WTC11 (cell line): ENCODE measurements around the gene TCEA2. TPM values are rescaled to one million over a fixed set of nuclear protein-coding genes. Genes with fewer than 3 reads are reported as not detected.
"Not testable (repeated sequence)": the region's sequence is repeated elsewhere in the genome, so short reads cannot be mapped to it uniquely, and the experiment has no call there.

Experiments used
- ATAC-seq: fragments of 200-7000 bp; cut with Tn5 transposase; 2 replicates; pipeline ENCODE4 v1.10.0; 2021; ENCODE audit warnings: mild to moderate bottlenecking, moderate library complexity
- CTCF ChIA-PET: fragments of 300-600 bp; sonication (Branson Sonifier 250); formaldehyde crosslinking; loops from one replicate; lab custom pipeline; 2021; ENCODE audit warnings: antibody characterized with exemption; lab: Charles Lee
- POLR2A ChIA-PET: fragments of 350-600 bp; sonication (Branson Sonifier 250); formaldehyde crosslinking; loops from one replicate; lab custom pipeline; 2021; ENCODE audit warnings: antibody characterized with exemption; lab: Charles Lee
- DNase-seq: peaks from one replicate; pipeline ENCODE4 v3.0.0; 2021; ENCODE audit warnings: low spot score
- H3K27ac Mint-ChIP-seq: 2 replicates; pipeline ENCODE4 v1.8.0; 2021; ENCODE audit warnings: mixed read lengths
- H3K27me3 Mint-ChIP-seq: 2 replicates; pipeline ENCODE4 v1.8.0; 2021; ENCODE audit warnings: low read depth, mild to moderate bottlenecking, moderate library complexity, mixed read lengths
- H3K36me3 Mint-ChIP-seq: 2 replicates; pipeline ENCODE4 v1.8.0; 2021; ENCODE audit warnings: mixed read lengths
- H3K4me1 Mint-ChIP-seq: 2 replicates; pipeline ENCODE4 v1.8.0; 2022; ENCODE audit warnings: mixed read lengths
- H3K4me3 Mint-ChIP-seq: 2 replicates; pipeline ENCODE4 v1.8.0; 2021; ENCODE audit warnings: mild to moderate bottlenecking, moderate library complexity, mixed read lengths
- H3K9me3 Mint-ChIP-seq: 2 replicates; pipeline ENCODE4 v1.8.0; 2021; ENCODE audit warnings: mixed read lengths
- CTCF ChIP-seq: fragments of 200-600 bp; IDR thresholded peaks from 2 replicates; pipeline ENCODE4 v1.8.0; 2022; ENCODE audit warnings: antibody characterized with exemption
- EMX1 ChIP-seq: fragments of 250-450 bp; sonication (Bioruptor Pico); IDR thresholded peaks from 2 replicates; pipeline ENCODE4 v1.8.0; 2021; ENCODE audit warnings: mild to moderate bottlenecking
- OVOL2 ChIP-seq: fragments of 250-450 bp; sonication (Bioruptor Pico); IDR thresholded peaks from 2 replicates; pipeline ENCODE4 v1.9.0; 2021; ENCODE audit warnings: mild to moderate bottlenecking, borderline replicate concordance
- PRDM15 ChIP-seq: sonication (generic); formaldehyde crosslinking; IDR thresholded peaks from 2 replicates; pipeline ENCODE4 v1.8.0; 2022; ENCODE audit warnings: missing genetic modification reagents
- STAT6 ChIP-seq: sonication (generic); formaldehyde crosslinking; conservative IDR thresholded peaks from 2 replicates; pipeline ENCODE4 v1.8.1; 2023; ENCODE audit warnings: mild to moderate bottlenecking, low read depth, missing genetic modification reagents, moderate library complexity
- ZNF263 ChIP-seq: sonication (generic); formaldehyde crosslinking; IDR thresholded peaks from 2 replicates; pipeline ENCODE4 v1.8.1; 2022; ENCODE audit warnings: low read depth, mild to moderate bottlenecking, moderate library complexity, missing genetic modification reagents
- ZNF671 ChIP-seq: fragments of 250-450 bp; sonication (Bioruptor Pico); IDR thresholded peaks from 2 replicates; pipeline ENCODE4 v1.8.0; 2021; ENCODE audit warnings: mild to moderate bottlenecking
- total RNA-seq: library from RNA; stranded (reverse); gene quantifications from 3 replicates; pipeline ENCODE4 v1.2.3, GENCODE V29; 2021
- TF ChIP-seq, protein P1 (sequence below): sonication (generic); formaldehyde crosslinking; IDR thresholded peaks from 2 replicates; pipeline ENCODE4 v1.8.1; 2022; ENCODE audit warnings: mild to moderate bottlenecking, missing genetic modification reagents, moderate library complexity, borderline replicate concordance
- TF ChIP-seq, protein P2 (sequence below): sonication (generic); formaldehyde crosslinking; IDR thresholded peaks from 2 replicates; pipeline ENCODE4 v1.8.0; 2022; ENCODE audit warnings: mild to moderate bottlenecking, missing genetic modification reagents
- TF ChIP-seq, protein P3 (sequence below): fragments of 250-450 bp; sonication (Bioruptor Pico); IDR thresholded peaks from 2 replicates; pipeline ENCODE4 v1.9.0; 2021; ENCODE audit warnings: moderate library complexity, mild to moderate bottlenecking, inconsistent platforms, borderline replicate concordance

Gene TCEA2
- total RNA-seq, 1 experiment from 2014 or later = 55.8 TPM

DNA sequence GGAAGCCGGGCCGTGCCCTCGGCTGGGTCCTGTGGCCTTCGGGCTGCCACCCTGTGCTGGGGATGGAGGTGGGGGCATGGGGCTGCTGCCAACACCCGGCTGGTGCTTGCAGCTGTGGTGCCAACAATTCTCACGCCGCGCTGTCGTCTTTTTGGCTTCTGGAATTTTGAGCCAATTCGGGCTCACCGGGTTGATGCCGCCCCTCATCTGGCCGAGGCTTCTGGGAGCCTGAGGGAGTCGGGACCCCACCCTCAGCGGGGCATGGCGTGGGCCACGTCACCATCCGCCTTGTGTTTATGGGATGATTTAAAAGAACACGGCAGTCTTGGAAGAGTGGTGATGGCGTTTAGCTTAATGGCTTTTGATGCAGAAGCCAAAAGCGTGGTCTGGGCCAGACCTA is 53.0 kb downstream of the TCEA2 start:
- Mint-ChIP-seq H3K27me3 (no peaks in the 10 kb centered on the region), H3K27ac (0 out of 2 replicates have a peak overlapping the region, but pooled peaks have one; percentile 36), H3K9me3 (no peaks in the 10 kb centered on the region), H3K36me3 (no peaks in the 10 kb centered on the region), H3K4me1 (peaks cover 5% of the 10 kb centered on the region), H3K4me3 (no peak overlapping the region)
- no peak for ATAC-seq
- CTCF ChIA-PET = interaction anchor here (1.3 to 5.9 kb wide), 4 partner anchors 14 to 46 kb away, joined by 4 to 30 read pairs (median 12); partner anchors contain the start of gene LKAAEAR1
- POLR2A ChIA-PET = no interaction called here
- TF ChIP-seq EMX1 (CRISPR knock-in tag) (no peak), PRDM15 (CRISPR knock-in tag) (no peak)
- DNase-seq = no peak

- ATAC-seq = no peak
- H3K9me3 Mint-ChIP-seq = no peaks in the 10 kb centered on the region
- CTCF ChIA-PET = interaction anchor here (1.3 to 5.9 kb wide), 4 partner anchors 15 to 47 kb away, joined by 4 to 30 read pairs (median 12); partner anchors contain the start of gene LKAAEAR1
- TF ChIP-seq ZNF263 (CRISPR knock-in tag) (no peak), CTCF (no peak), ZNF671 (CRISPR knock-in tag) (no peak), STAT6 (CRISPR knock-in tag) (no peak), OVOL2 (CRISPR knock-in tag) (no peak)
- TF ChIP-seq, protein P1, sequence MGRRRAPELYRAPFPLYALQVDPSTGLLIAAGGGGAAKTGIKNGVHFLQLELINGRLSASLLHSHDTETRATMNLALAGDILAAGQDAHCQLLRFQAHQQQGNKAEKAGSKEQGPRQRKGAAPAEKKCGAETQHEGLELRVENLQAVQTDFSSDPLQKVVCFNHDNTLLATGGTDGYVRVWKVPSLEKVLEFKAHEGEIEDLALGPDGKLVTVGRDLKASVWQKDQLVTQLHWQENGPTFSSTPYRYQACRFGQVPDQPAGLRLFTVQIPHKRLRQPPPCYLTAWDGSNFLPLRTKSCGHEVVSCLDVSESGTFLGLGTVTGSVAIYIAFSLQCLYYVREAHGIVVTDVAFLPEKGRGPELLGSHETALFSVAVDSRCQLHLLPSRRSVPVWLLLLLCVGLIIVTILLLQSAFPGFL (CRISPR knock-in tag) = no peak
- TF ChIP-seq, protein P2, sequence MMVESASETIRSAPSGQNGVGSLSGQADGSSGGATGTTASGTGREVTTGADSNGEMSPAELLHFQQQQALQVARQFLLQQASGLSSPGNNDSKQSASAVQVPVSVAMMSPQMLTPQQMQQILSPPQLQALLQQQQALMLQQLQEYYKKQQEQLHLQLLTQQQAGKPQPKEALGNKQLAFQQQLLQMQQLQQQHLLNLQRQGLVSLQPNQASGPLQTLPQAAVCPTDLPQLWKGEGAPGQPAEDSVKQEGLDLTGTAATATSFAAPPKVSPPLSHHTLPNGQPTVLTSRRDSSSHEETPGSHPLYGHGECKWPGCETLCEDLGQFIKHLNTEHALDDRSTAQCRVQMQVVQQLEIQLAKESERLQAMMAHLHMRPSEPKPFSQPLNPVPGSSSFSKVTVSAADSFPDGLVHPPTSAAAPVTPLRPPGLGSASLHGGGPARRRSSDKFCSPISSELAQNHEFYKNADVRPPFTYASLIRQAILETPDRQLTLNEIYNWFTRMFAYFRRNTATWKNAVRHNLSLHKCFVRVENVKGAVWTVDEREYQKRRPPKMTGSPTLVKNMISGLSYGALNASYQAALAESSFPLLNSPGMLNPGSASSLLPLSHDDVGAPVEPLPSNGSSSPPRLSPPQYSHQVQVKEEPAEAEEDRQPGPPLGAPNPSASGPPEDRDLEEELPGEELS = no peak
- TF ChIP-seq, protein P3, sequence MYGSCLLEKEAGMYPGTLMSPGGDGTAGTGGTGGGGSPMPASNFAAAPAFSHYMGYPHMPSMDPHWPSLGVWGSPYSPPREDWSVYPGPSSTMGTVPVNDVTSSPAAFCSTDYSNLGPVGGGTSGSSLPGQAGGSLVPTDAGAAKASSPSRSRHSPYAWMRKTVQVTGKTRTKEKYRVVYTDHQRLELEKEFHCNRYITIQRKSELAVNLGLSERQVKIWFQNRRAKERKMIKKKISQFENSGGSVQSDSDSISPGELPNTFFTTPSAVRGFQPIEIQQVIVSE (CRISPR knock-in tag) = no peak
- TF ChIP-seq, all 79 proteins: peak for 0
- POLR2A ChIA-PET = no interaction called here
- Mint-ChIP-seq H3K4me3 (no peak overlapping the region), H3K27me3 (no peaks in the 10 kb centered on the region; the same call in 1 of the 2 replicates), H3K36me3 (no peaks in the 10 kb centered on the region), H3K4me1 (peaks cover 5% of the 10 kb centered on the region), H3K27ac (0 out of 2 replicates have a peak overlapping the region, but pooled peaks have one; percentile 36)
- DNase-seq = no peak
Measured at GRCh38 chr20:64116541-64117431, 53.8 kb downstream of the TCEA2 start.

- H3K36me3 Mint-ChIP-seq, H3K27ac Mint-ChIP-seq, H3K27me3 Mint-ChIP-seq, H3K4me1 Mint-ChIP-seq, H3K4me3 Mint-ChIP-seq, DNase-seq, H3K9me3 Mint-ChIP-seq, POLR2A ChIA-PET, ATAC-seq: not testable (repeated sequence)
- CTCF ChIA-PET = interaction anchor here (3.6 to 5.9 kb wide), 2 partner anchors 15 to 34 kb away, joined by 20 to 30 read pairs; partner anchors contain the start of gene LKAAEAR1
Measured at GRCh38 chr20:64117432-64117777, 54.4 kb downstream of the TCEA2 start.
